Activated naive CD8-positive, alpha-beta T cell treated with anti-CD3 and anti-CD28 coated beads, Interleukin-2, amount 50 U/mL, for 16 hours (primary cell): Measurements from ENCODE around the gene PLEKHS1.

Experiments
- DNase-seq: peaks from one replicate; pipeline ENCODE4 v3.0.0-alpha.2; 2020; ENCODE audit warnings: low read depth, low spot score

PLEKHS1 gene

GRCh38 chr10:113751181-113751732, at the start of gene PLEKHS1:
TSS of gene PLEKHS1 (plus strand) at chr10:113751682. CDS start at chr10:113755278, 3,596 bp downstream.
- DNase-seq: no peak

GRCh38 chr10:113704637-113705343, 46.7 kb upstream of the PLEKHS1 start:
- no peak for DNase-seq

- no peak for DNase-seq
These were observed 46.2 kb upstream of the PLEKHS1 start for GRCh38 chr10:113705344-113705652.

- DNase-seq: no peak
These were observed 44.9 kb upstream of the PLEKHS1 start for GRCh38 chr10:113706623-113707022.

GRCh38 chr10:113708640-113709039, 42.8 kb upstream of the PLEKHS1 start:
- no peak for DNase-seq

- no peak for DNase-seq
These were observed 42.2 kb upstream of the PLEKHS1 start for GRCh38 chr10:113709221-113709838.

- DNase-seq: no peak
These were observed 40.3 kb upstream of the PLEKHS1 start for GRCh38 chr10:113711142-113711541.

- no peak for DNase-seq
These were observed 39.5 kb upstream of the PLEKHS1 start for GRCh38 chr10:113712024-113712423.

GRCh38 chr10:113712755-113713639, 38.5 kb upstream of the PLEKHS1 start:
- no peak for DNase-seq

- no peak for DNase-seq
These were observed 37.9 kb upstream of the PLEKHS1 start for GRCh38 chr10:113713640-113713982.

GRCh38 chr10:113716109-113716910, 35.2 kb upstream of the PLEKHS1 start:
- DNase-seq: no peak

GRCh38 chr10:113718969-113719822, 32.3 kb upstream of the PLEKHS1 start:
- DNase-seq: no peak

GRCh38 chr10:113720386-113720785, 31.1 kb upstream of the PLEKHS1 start:
- no peak for DNase-seq

- DNase-seq: no peak
These were observed 19.2 kb upstream of the PLEKHS1 start for GRCh38 chr10:113732160-113732881.

- no peak for DNase-seq
These were observed 18.5 kb upstream of the PLEKHS1 start for GRCh38 chr10:113732966-113733365.

GRCh38 chr10:113733635-113734034, 17.8 kb upstream of the PLEKHS1 start:
- no peak for DNase-seq

GRCh38 chr10:113735913-113736312, 15.6 kb upstream of the PLEKHS1 start:
- DNase-seq: no peak

- DNase-seq: no peak
These were observed 14.9 kb upstream of the PLEKHS1 start for GRCh38 chr10:113736576-113736975.

GRCh38 chr10:113739031-113739430, 12.5 kb upstream of the PLEKHS1 start:
- DNase-seq: no peak

- DNase-seq: no peak
These were observed 11.9 kb upstream of the PLEKHS1 start for GRCh38 chr10:113739577-113739976.
